H9 (cell line): ENCODE results near the gene ZNF480. TPM values are rescaled to one million over a fixed set of nuclear protein-coding genes. Genes with fewer than 3 reads are reported as not detected.

Experiments
- DNase-seq: peaks from one replicate; pipeline ENCODE4 v3.0.0-alpha.2; 2017
- H2AFZ ChIP-seq: one replicate; pipeline ENCODE4 v1.6.1; 2013; ENCODE audit warnings: mild to moderate bottlenecking, low read length, control low read depth, moderate library complexity
- H2AK5ac ChIP-seq: 2 replicates; pipeline ENCODE4 v1.6.1; 2013; ENCODE audit warnings: low read length, control low read depth, mixed read lengths; ENCODE audit not compliant: insufficient read length
- H2BK120ac ChIP-seq: one replicate; pipeline ENCODE4 v1.6.1; 2013; ENCODE audit warnings: low read depth, mild to moderate bottlenecking, low read length, control low read depth, inconsistent platforms; ENCODE audit not compliant: poor library complexity, severe bottlenecking
- H2BK12ac ChIP-seq: 2 replicates; pipeline ENCODE4 v1.6.1; 2013; ENCODE audit warnings: low read length, control low read depth, mixed read lengths, low read depth; ENCODE audit not compliant: insufficient read length
- H2BK15ac ChIP-seq: 2 replicates; pipeline ENCODE4 v1.6.1; 2013; ENCODE audit warnings: low read depth, low read length, control low read depth
- H2BK20ac ChIP-seq: one replicate; pipeline ENCODE4 v1.6.1; 2013; ENCODE audit warnings: low read depth, mild to moderate bottlenecking, low read length, control low read depth, inconsistent platforms; ENCODE audit not compliant: poor library complexity, severe bottlenecking
- H2BK5ac ChIP-seq: 2 replicates; pipeline ENCODE4 v1.6.1; 2013; ENCODE audit warnings: low read length, control low read depth, mixed read lengths; ENCODE audit not compliant: insufficient read length
- H3K14ac ChIP-seq: 2 replicates; pipeline ENCODE4 v1.6.1; 2013; ENCODE audit warnings: low read length, control low read depth; ENCODE audit not compliant: insufficient read depth
- H3K18ac ChIP-seq: 2 replicates; pipeline ENCODE4 v1.6.1; 2013; ENCODE audit warnings: low read depth, mild to moderate bottlenecking, mixed read lengths, low read length, control low read depth; ENCODE audit not compliant: insufficient read length
- H3K23ac ChIP-seq: 2 replicates; pipeline ENCODE4 v1.6.1; 2013; ENCODE audit warnings: low read length, control low read depth, mixed read lengths, low read depth; ENCODE audit not compliant: insufficient read length
- H3K23me2 ChIP-seq: 2 replicates; pipeline ENCODE4 v1.6.1; 2013; ENCODE audit warnings: low read depth, mild to moderate bottlenecking, mixed read lengths, low read length, control low read depth; ENCODE audit not compliant: insufficient read length, poor library complexity, severe bottlenecking
- H3K27ac ChIP-seq: 2 replicates; pipeline ENCODE4 v1.5.1; 2013; ENCODE audit warnings: low read length, control low read depth, mixed read lengths, low read depth; ENCODE audit not compliant: insufficient read length
- H3K27me3 ChIP-seq: 2 replicates; pipeline ENCODE4 v1.6.1; 2013; ENCODE audit warnings: low read length, control low read depth, inconsistent platforms; ENCODE audit not compliant: insufficient read depth
- H3K4ac ChIP-seq: 2 replicates; pipeline ENCODE4 v1.6.1; 2013; ENCODE audit warnings: low read depth, mild to moderate bottlenecking, control low read depth, inconsistent platforms, low read length, moderate library complexity
- H3K4me1 ChIP-seq: 2 replicates; pipeline ENCODE4 v1.6.1; 2013; ENCODE audit warnings: low read length, control low read depth, inconsistent platforms; ENCODE audit not compliant: insufficient read depth
- H3K4me2 ChIP-seq: 2 replicates; pipeline ENCODE4 v1.6.1; 2013; ENCODE audit warnings: low read length, control low read depth, mixed read lengths; ENCODE audit not compliant: insufficient read length, insufficient read depth
- H3K56ac ChIP-seq: 2 replicates; pipeline ENCODE4 v1.6.1; 2013; ENCODE audit warnings: low read depth, mild to moderate bottlenecking, mixed read lengths, low read length, control low read depth; ENCODE audit not compliant: insufficient read length
- H3K79me1 ChIP-seq: 2 replicates; pipeline ENCODE4 v1.6.1; 2013; ENCODE audit warnings: low read depth, mild to moderate bottlenecking, moderate library complexity, low read length, control low read depth, inconsistent platforms; ENCODE audit not compliant: insufficient read depth, poor library complexity, severe bottlenecking
- H3K79me2 ChIP-seq: 2 replicates; pipeline ENCODE4 v1.6.1; 2013; ENCODE audit warnings: low read length, control low read depth, inconsistent platforms; ENCODE audit not compliant: insufficient read depth
- H3K9ac ChIP-seq: 2 replicates; pipeline ENCODE4 v1.6.1; 2013; ENCODE audit warnings: low read length, control low read depth, mixed read lengths; ENCODE audit not compliant: insufficient read length; ENCODE audit errors: extremely low read depth
- H3K9me3 ChIP-seq: one replicate; pipeline ENCODE4 v1.6.1; 2013; ENCODE audit warnings: low read depth, low read length, inconsistent platforms; ENCODE audit not compliant: control insufficient read depth
- H3T11ph ChIP-seq: one replicate; pipeline ENCODE4 v1.6.1; 2013; ENCODE audit warnings: mild to moderate bottlenecking, low read length, control low read depth, inconsistent platforms
- H4K20me1 ChIP-seq: one replicate; pipeline ENCODE4 v1.6.1; 2013; ENCODE audit not compliant: control insufficient read depth, insufficient read length, insufficient read depth
- H4K5ac ChIP-seq: 2 replicates; pipeline ENCODE4 v1.6.1; 2013; ENCODE audit warnings: low read depth, mild to moderate bottlenecking, mixed read lengths, low read length, control low read depth; ENCODE audit not compliant: insufficient read length
- H4K8ac ChIP-seq: replicated peaks from 2 replicates; pipeline ENCODE4 v1.6.1; 2013; ENCODE audit warnings: low read length, control low read depth, mixed read lengths, low read depth; ENCODE audit not compliant: insufficient read length
- H4K91ac ChIP-seq: 2 replicates; pipeline ENCODE4 v1.6.1; 2013; ENCODE audit warnings: low read depth, mild to moderate bottlenecking, moderate library complexity, mixed read lengths, low read length, control low read depth; ENCODE audit not compliant: insufficient read length
- H3K27ac Mint-ChIP-seq, 3 experiments: 2 replicates in 2 of 3; 3 replicates in 1 of 3; pipeline ENCODE4 v1.8.0; 2020 to 2021; ENCODE audit warnings: mixed read lengths in 3 of 3, mild to moderate bottlenecking in 1 of 3, moderate library complexity in 1 of 3
- H3K27me3 Mint-ChIP-seq: 2 replicates; pipeline ENCODE4 v1.8.0; 2021; ENCODE audit warnings: low read depth, mild to moderate bottlenecking, moderate library complexity, mixed read lengths
- H3K36me3 Mint-ChIP-seq, 3 experiments: 2 replicates in 2 of 3; 3 replicates in 1 of 3; pipeline ENCODE4 v1.8.0; 2020 to 2021; ENCODE audit warnings: low read depth in 3 of 3, mixed read lengths in 3 of 3; ENCODE audit not compliant: insufficient read depth in 1 of 3
- H3K4me1 Mint-ChIP-seq, 2 experiments: 2 replicates each; pipeline ENCODE4 v1.8.0; 2020; ENCODE audit warnings: mixed read lengths in 2 of 2
- H3K4me3 Mint-ChIP-seq, 2 experiments: 2 replicates in 1 of 2; 3 replicates in 1 of 2; pipeline ENCODE4 v1.8.0; 2020 to 2021; ENCODE audit warnings: mild to moderate bottlenecking in 2 of 2, mixed read lengths in 2 of 2, moderate library complexity in 1 of 2
- H3K9me3 Mint-ChIP-seq, 2 experiments: 2 replicates in 1 of 2; 3 replicates in 1 of 2; pipeline ENCODE4 v1.8.0; 2020; ENCODE audit warnings: mild to moderate bottlenecking in 2 of 2, mixed read lengths in 2 of 2, moderate library complexity in 1 of 2
- CTCF ChIP-seq: fragments of 200-600 bp; sonication (generic); conservative IDR thresholded peaks from 3 replicates; pipeline ENCODE4 v1.8.0; 2021; ENCODE audit warnings: antibody characterized with exemption, mild to moderate bottlenecking
- WGBS: extraction: QIAGEN DNeasy Blood & Tissue Kit; methylation state at CpG from one replicate; pipeline ENCODE4 v1.1.7; 2013; ENCODE audit warnings: missing lambda C conversion rate, low lambda C conversion rate, mixed read lengths; ENCODE audit not compliant: insufficient read length; ENCODE audit errors: extremely low coverage; 5-methylcytosine and 5-hydroxymethylcytosine counted together
- total RNA-seq: library from RNA; stranded (reverse); gene quantifications from 2 replicates; pipeline ENCODE4 v1.2.1, GENCODE V29; 2021

Gene ZNF480
- total RNA-seq, 1 experiment from 2014 or later, result 42.5 TPM

- no peaks in the 10 kb centered on the region for H3K79me1 ChIP-seq
- Mint-ChIP-seq H3K4me3 (no peak overlapping the region), H3K4me1 (no peaks in the 10 kb centered on the region), H3K27ac (no peak overlapping the region), H3K9me3 (peaks cover 84 to 87% of the 10 kb centered on the region in 2 experiments), H3K27me3 (no peaks in the 10 kb centered on the region; the same call in 1 of the 2 replicates), H3K36me3 (peaks cover 48 to 70% (median 69%) of the 10 kb centered on the region in 3 experiments)
- H2BK120ac ChIP-seq, result no peak overlapping the region
- no peak overlapping the region for H3T11ph ChIP-seq
- H2AFZ ChIP-seq, result no peak overlapping the region
- H3K27ac ChIP-seq, result no peak overlapping the region
- H3K18ac ChIP-seq, result no peak overlapping the region
- H3K4me2 ChIP-seq, result no peak overlapping the region
- H3K4me1 ChIP-seq, result peaks cover 2% of the 10 kb centered on the region; the same call in 1 of the 2 replicates
- TF ChIP-seq CTCF, result no peak
- H3K23ac ChIP-seq, result no peak overlapping the region
- no peaks in the 10 kb centered on the region for H3K27me3 ChIP-seq
- no peak overlapping the region for H2BK5ac ChIP-seq
- WGBS, result no CpG with 5 or more reads among the region's 8 CpGs
- no peak overlapping the region for H3K56ac ChIP-seq
- H3K4ac ChIP-seq, result no peak overlapping the region
- no peak overlapping the region for H2BK12ac ChIP-seq
- H4K8ac ChIP-seq, result no peak overlapping the region
- no peak overlapping the region for H2BK15ac ChIP-seq
- peaks cover 2% of the 10 kb centered on the region; the same call in 1 of the 2 replicates for H3K79me2 ChIP-seq
- H2AK5ac ChIP-seq, result no peak overlapping the region
- DNase-seq, result no peak
- peaks cover 8% of the 10 kb centered on the region for H3K23me2 ChIP-seq
- H2BK20ac ChIP-seq, result no peak overlapping the region
- no peak overlapping the region for H4K91ac ChIP-seq
- no peaks in the 10 kb centered on the region for H4K20me1 ChIP-seq
- H3K9me3 ChIP-seq, result peaks cover 24% of the 10 kb centered on the region
- no peak overlapping the region for H3K14ac ChIP-seq
- H3K9ac ChIP-seq, result no peak overlapping the region
- H4K5ac ChIP-seq, result no peak overlapping the region
Measured at GRCh38 chr19:52366414-52366824, 69.5 kb downstream of the ZNF480 start.
